Measurements from ENCODE around the gene SLC38A1. TPM values are rescaled to one million over a fixed set of nuclear protein-coding genes. Genes with fewer than 3 reads are reported as not detected.

Gene SLC38A1
- total RNA-seq, 1 donor from 2014 or later, result 44.7 TPM

GRCh38 chr12:46135750-46136149 lies 133.1 kb downstream of the SLC38A1 start:
- intact Hi-C loops (cut with DNase I), result no loop called here
- no peak for DNase-seq (ENCODE audit: extremely low spot score in 2 of 2)
- no peak for TF ChIP-seq POLR2AphosphoS5 (IDR thresholded peaks at IDR 0.05; ENCODE audit: insufficient read depth in 1 of 2, low read depth in 1 of 2)
- no peak for TF ChIP-seq POLR2A (IDR thresholded peaks at IDR 0.05)
- TF ChIP-seq CTCF (IDR thresholded peaks at IDR 0.05), result no peak
- Histone ChIP-seq H3K4me3 (no peak overlapping the region), H3K27ac (no peak overlapping the region), H3K27me3 (no peaks in the 10 kb centered on the region), H3K36me3 (no peaks in the 10 kb centered on the region), H3K4me1 (no peaks in the 10 kb centered on the region), H3K9me3 (no peaks in the 10 kb centered on the region)

- H3K4me1 ChIP-seq, result no peaks in the 10 kb centered on the region
- H3K27ac ChIP-seq, result no peak overlapping the region
- no peak for TF ChIP-seq POLR2AphosphoS5 (IDR thresholded peaks at IDR 0.05; ENCODE audit: insufficient read depth in 1 of 2, low read depth in 1 of 2)
- no peak for TF ChIP-seq CTCF (IDR thresholded peaks at IDR 0.05)
- TF ChIP-seq POLR2A (IDR thresholded peaks at IDR 0.05), result no peak
- H3K27me3 ChIP-seq, result no peaks in the 10 kb centered on the region
- no peak for DNase-seq (ENCODE audit: extremely low spot score in 2 of 2)
- intact Hi-C loops (cut with DNase I), result no loop called here
- no peaks in the 10 kb centered on the region for H3K36me3 ChIP-seq
- H3K4me3 ChIP-seq, result no peak overlapping the region
- H3K9me3 ChIP-seq, result no peaks in the 10 kb centered on the region
These were observed 134.0 kb downstream of the SLC38A1 start for GRCh38 chr12:46134852-46135251.

- H3K27me3 ChIP-seq, result no peaks in the 10 kb centered on the region
- DNase-seq (ENCODE audit: extremely low spot score in 2 of 2), result no peak
- intact Hi-C loops (cut with DNase I), result no loop called here
- H3K4me1 ChIP-seq, result no peaks in the 10 kb centered on the region
- no peak overlapping the region for H3K27ac ChIP-seq
- H3K36me3 ChIP-seq, result no peaks in the 10 kb centered on the region
- no peak for TF ChIP-seq POLR2AphosphoS5 (IDR thresholded peaks at IDR 0.05; ENCODE audit: insufficient read depth in 1 of 2, low read depth in 1 of 2)
- no peak for TF ChIP-seq CTCF (IDR thresholded peaks at IDR 0.05)
- no peak for TF ChIP-seq POLR2A (IDR thresholded peaks at IDR 0.05)
- H3K4me3 ChIP-seq, result no peak overlapping the region
- H3K9me3 ChIP-seq, result no peaks in the 10 kb centered on the region
These were observed 134.5 kb downstream of the SLC38A1 start for GRCh38 chr12:46134205-46134811.

- DNase-seq (ENCODE audit: extremely low spot score in 2 of 2), result no peak
- intact Hi-C loops (cut with DNase I), result no loop called here
- no peaks in the 10 kb centered on the region for H3K4me1 ChIP-seq
- TF ChIP-seq POLR2AphosphoS5 (IDR thresholded peaks at IDR 0.05; ENCODE audit: insufficient read depth in 1 of 2, low read depth in 1 of 2) (no peak), POLR2A (IDR thresholded peaks at IDR 0.05) (no peak), CTCF (IDR thresholded peaks at IDR 0.05) (no peak)
- no peak overlapping the region for H3K27ac ChIP-seq
- no peak overlapping the region for H3K4me3 ChIP-seq
- no peaks in the 10 kb centered on the region for H3K9me3 ChIP-seq
- H3K27me3 ChIP-seq, result no peaks in the 10 kb centered on the region
- no peaks in the 10 kb centered on the region for H3K36me3 ChIP-seq
These were observed 135.1 kb downstream of the SLC38A1 start for GRCh38 chr12:46133751-46134150.

Other genes starting within 250 kb of the SLC38A1 start
- gene SLC38A2, start 103.7 kb upstream of the SLC38A1 start, total RNA-seq, result 352 TPM

Measured in vagina (tissue), 2 donors.